Hematopoietic multipotent progenitor cell treated with erythropoietin and hydrocortisone succinate and interleukin-3 and kit ligand, for 8 days (in vitro differentiated cells): ENCODE results near the gene CHFR.
"Not testable (repeated sequence)": the region's sequence is repeated elsewhere in the genome, so short reads cannot be mapped to it uniquely, and the experiment has no call there.

ENCODE experiments used
- DNase-seq: peaks from one replicate; pipeline ENCODE4 v3.0.0-alpha.2; 2015

CHFR gene

GRCh38 chr12:132806857-132807256 is 80.5 kb downstream of the CHFR start:
- DNase-seq = no peak

- peak; percentile 10 for DNase-seq
Observed at GRCh38 chr12:132804426-132804861, 83.0 kb downstream of the CHFR start.

GRCh38 chr12:132803888-132804287 is 83.5 kb downstream of the CHFR start:
- no peak for DNase-seq

GRCh38 chr12:132803125-132803524 is 84.3 kb downstream of the CHFR start:
- DNase-seq = no peak

- no peak for DNase-seq
Observed at GRCh38 chr12:132801741-132802140, 85.7 kb downstream of the CHFR start.

GRCh38 chr12:132798836-132799235 is 88.6 kb downstream of the CHFR start:
- no peak for DNase-seq

GRCh38 chr12:132797820-132798570 is 89.4 kb downstream of the CHFR start:
- DNase-seq = no peak

GRCh38 chr12:132795847-132796246 is 91.6 kb downstream of the CHFR start:
- no peak for DNase-seq

GRCh38 chr12:132791940-132792339 is 95.5 kb downstream of the CHFR start:
- DNase-seq = not testable (repeated sequence)

- no peak for DNase-seq
Observed at GRCh38 chr12:132789099-132789471, 98.3 kb downstream of the CHFR start.

GRCh38 chr12:132788375-132789098 is 98.9 kb downstream of the CHFR start:
- no peak for DNase-seq

GRCh38 chr12:132787877-132788276 is 99.5 kb downstream of the CHFR start:
- DNase-seq = no peak

- no peak for DNase-seq
Observed at GRCh38 chr12:132786192-132786591, 101.2 kb downstream of the CHFR start.

GRCh38 chr12:132784580-132784979 is 102.8 kb downstream of the CHFR start:
- DNase-seq = no peak

GRCh38 chr12:132783917-132784531 is 103.4 kb downstream of the CHFR start:
- DNase-seq = no peak
